ENCODE measurements around the gene PRPSAP1. TPM values are rescaled to one million over a fixed set of nuclear protein-coding genes. Genes with fewer than 3 reads are reported as not detected.
"Not testable (repeated sequence)": the region's sequence is repeated elsewhere in the genome, so short reads cannot be mapped to it uniquely, and the experiment has no call there.

PRPSAP1 gene
- total RNA-seq, 2 donors from 2014 or later: 19.4 to 22.1 TPM

- Mint-ChIP-seq H3K4me3 (no peak overlapping the region), H3K36me3 (ENCODE audit: low read depth) (peaks cover 2% of the 10 kb centered on the region), H3K27me3 (no peaks in the 10 kb centered on the region), H3K4me1 (no peaks in the 10 kb centered on the region), H3K27ac (no peak overlapping the region)
- no peaks in the 10 kb centered on the region for H3K9me3 ChIP-seq (ENCODE audit: control insufficient read depth, low read length, poor library complexity, severe bottlenecking)
- DNase-seq (no peak), ATAC-seq (no peak)
Measured at GRCh38 chr17:76309461-76309860, 44.3 kb downstream of the PRPSAP1 start.

GRCh38 chr17:76307966-76308338 lies 45.8 kb downstream of the PRPSAP1 start, which contains the start of gene QRICH2:
TSS of gene QRICH2 (minus strand) at chr17:76308276. CDS start at chr17:76307998, 278 bp downstream.
- H3K4me1 Mint-ChIP-seq: peaks cover 3% of the 10 kb centered on the region
- no peak for DNase-seq
- H3K27ac Mint-ChIP-seq: no peak within 1 kb of the TSS
- H3K27me3 Mint-ChIP-seq: no peaks in the 10 kb centered on the region
- peaks cover 2% of the 10 kb centered on the region for H3K36me3 Mint-ChIP-seq (ENCODE audit: low read depth)
- no peak for ATAC-seq
- H3K9me3 ChIP-seq (ENCODE audit: control insufficient read depth, low read length, poor library complexity, severe bottlenecking): no peaks in the 10 kb centered on the region
- no peak within 1 kb of the TSS for H3K4me3 Mint-ChIP-seq

GRCh38 chr17:76307299-76307965 lies 46.3 kb downstream of the PRPSAP1 start:
- H3K9me3 ChIP-seq (ENCODE audit: control insufficient read depth, low read length, poor library complexity, severe bottlenecking): no peaks in the 10 kb centered on the region
- Mint-ChIP-seq H3K27me3 (no peaks in the 10 kb centered on the region), H3K4me3 (no peak overlapping the region), H3K36me3 (ENCODE audit: low read depth) (peaks cover 2% of the 10 kb centered on the region), H3K4me1 (peaks cover 6% of the 10 kb centered on the region), H3K27ac (no peak overlapping the region)
- DNase-seq (no peak), ATAC-seq (no peak)

GRCh38 chr17:76305135-76305454 lies 48.6 kb downstream of the PRPSAP1 start:
- H3K4me3 Mint-ChIP-seq, H3K27ac Mint-ChIP-seq: not testable (repeated sequence)

GRCh38 chr17:76304226-76305134 lies 49.2 kb downstream of the PRPSAP1 start:
- peaks cover 2% of the 10 kb centered on the region for H3K36me3 Mint-ChIP-seq (ENCODE audit: low read depth)
- no peaks in the 10 kb centered on the region for H3K27me3 Mint-ChIP-seq
- peaks cover 6% of the 10 kb centered on the region for H3K4me1 Mint-ChIP-seq
- ATAC-seq: no peak
- no peak overlapping the region for H3K27ac Mint-ChIP-seq
- DNase-seq: no peak
- H3K9me3 ChIP-seq (ENCODE audit: control insufficient read depth, low read length, poor library complexity, severe bottlenecking): no peaks in the 10 kb centered on the region
- no peak overlapping the region for H3K4me3 Mint-ChIP-seq

More at GRCh38 chr17:76305135-76305454, 48.6 kb downstream of the PRPSAP1 start:
- H3K36me3 Mint-ChIP-seq (ENCODE audit: low read depth); H3K27me3 Mint-ChIP-seq; H3K4me1 Mint-ChIP-seq; ATAC-seq; DNase-seq; H3K9me3 ChIP-seq (ENCODE audit: control insufficient read depth, low read length, poor library complexity, severe bottlenecking): not testable (repeated sequence)

GRCh38 chr17:76297436-76297835 lies 56.3 kb downstream of the PRPSAP1 start:
- Mint-ChIP-seq H3K27ac (no peak overlapping the region), H3K4me3 (no peak overlapping the region), H3K4me1 (peaks cover 3% of the 10 kb centered on the region), H3K27me3 (no peaks in the 10 kb centered on the region), H3K36me3 (ENCODE audit: low read depth) (no peaks in the 10 kb centered on the region)
- H3K9me3 ChIP-seq (ENCODE audit: control insufficient read depth, low read length, poor library complexity, severe bottlenecking): no peaks in the 10 kb centered on the region
- ATAC-seq (no peak), DNase-seq (no peak)

GRCh38 chr17:76296889-76297288 lies 56.8 kb downstream of the PRPSAP1 start:
- no peaks in the 10 kb centered on the region for H3K9me3 ChIP-seq (ENCODE audit: control insufficient read depth, low read length, poor library complexity, severe bottlenecking)
- H3K4me3 Mint-ChIP-seq: no peak overlapping the region
- no peak overlapping the region for H3K27ac Mint-ChIP-seq
- DNase-seq (no peak), ATAC-seq (no peak)
- H3K36me3 Mint-ChIP-seq (ENCODE audit: low read depth): no peaks in the 10 kb centered on the region
- H3K4me1 Mint-ChIP-seq: peaks cover 3% of the 10 kb centered on the region
- H3K27me3 Mint-ChIP-seq: no peaks in the 10 kb centered on the region

GRCh38 chr17:76296186-76296585 lies 57.5 kb downstream of the PRPSAP1 start:
- Mint-ChIP-seq H3K27me3 (no peaks in the 10 kb centered on the region), H3K27ac (no peak overlapping the region), H3K4me1 (peaks cover 3% of the 10 kb centered on the region), H3K36me3 (ENCODE audit: low read depth) (no peaks in the 10 kb centered on the region), H3K4me3 (no peak overlapping the region)
- no peaks in the 10 kb centered on the region for H3K9me3 ChIP-seq (ENCODE audit: control insufficient read depth, low read length, poor library complexity, severe bottlenecking)
- no peak for DNase-seq
- ATAC-seq: no peak

GRCh38 chr17:76293106-76293505 lies 60.6 kb downstream of the PRPSAP1 start:
- Mint-ChIP-seq H3K4me3 (no peak overlapping the region), H3K27ac (no peak overlapping the region), H3K36me3 (ENCODE audit: low read depth) (no peaks in the 10 kb centered on the region), H3K4me1 (no peaks in the 10 kb centered on the region), H3K27me3 (no peaks in the 10 kb centered on the region)
- ATAC-seq (no peak), DNase-seq (no peak)
- no peaks in the 10 kb centered on the region for H3K9me3 ChIP-seq (ENCODE audit: control insufficient read depth, low read length, poor library complexity, severe bottlenecking)

GRCh38 chr17:76292567-76292966 lies 61.1 kb downstream of the PRPSAP1 start:
- H3K27ac Mint-ChIP-seq: no peak overlapping the region
- ATAC-seq (no peak), DNase-seq (no peak)
- no peaks in the 10 kb centered on the region for H3K36me3 Mint-ChIP-seq (ENCODE audit: low read depth)
- no peaks in the 10 kb centered on the region for H3K27me3 Mint-ChIP-seq
- no peaks in the 10 kb centered on the region for H3K9me3 ChIP-seq (ENCODE audit: control insufficient read depth, low read length, poor library complexity, severe bottlenecking)
- H3K4me3 Mint-ChIP-seq: no peak overlapping the region
- H3K4me1 Mint-ChIP-seq: no peaks in the 10 kb centered on the region

- Mint-ChIP-seq H3K4me1 (peaks cover 8% of the 10 kb centered on the region), H3K27me3 (no peaks in the 10 kb centered on the region), H3K36me3 (ENCODE audit: low read depth) (peaks cover 2% of the 10 kb centered on the region), H3K4me3 (no peak overlapping the region), H3K27ac (no peak overlapping the region)
- DNase-seq (no peak), ATAC-seq (no peak)
- no peaks in the 10 kb centered on the region for H3K9me3 ChIP-seq (ENCODE audit: control insufficient read depth, low read length, poor library complexity, severe bottlenecking)
Measured at GRCh38 chr17:76281573-76282371, 71.9 kb downstream of the PRPSAP1 start.

GRCh38 chr17:76280650-76281049 lies 73.1 kb downstream of the PRPSAP1 start:
- DNase-seq: no peak
- no peaks in the 10 kb centered on the region for H3K9me3 ChIP-seq (ENCODE audit: control insufficient read depth, low read length, poor library complexity, severe bottlenecking)
- H3K27me3 Mint-ChIP-seq: no peaks in the 10 kb centered on the region
- no peaks in the 10 kb centered on the region for H3K36me3 Mint-ChIP-seq (ENCODE audit: low read depth)
- no peak for ATAC-seq
- H3K4me3 Mint-ChIP-seq: no peak overlapping the region
- no peak overlapping the region for H3K27ac Mint-ChIP-seq
- H3K4me1 Mint-ChIP-seq: peaks cover 11% of the 10 kb centered on the region

- H3K27ac Mint-ChIP-seq: peak overlapping the region; percentile 65
- no peaks in the 10 kb centered on the region for H3K36me3 Mint-ChIP-seq (ENCODE audit: low read depth)
- DNase-seq (no peak), ATAC-seq (no peak)
- H3K4me3 Mint-ChIP-seq: no peak overlapping the region
- H3K4me1 Mint-ChIP-seq: peaks cover 11% of the 10 kb centered on the region
- H3K9me3 ChIP-seq (ENCODE audit: control insufficient read depth, low read length, poor library complexity, severe bottlenecking): no peaks in the 10 kb centered on the region
- H3K27me3 Mint-ChIP-seq: no peaks in the 10 kb centered on the region
Measured at GRCh38 chr17:76279742-76280287, 73.9 kb downstream of the PRPSAP1 start.

Data from T-helper 17 cell (primary cell).